ENCODE data around the gene FXYD5.

GRCh38 chr19:35160629-35161433, 6.3 kb downstream of the FXYD5 start:
- TF ChIP-seq, protein P1, sequence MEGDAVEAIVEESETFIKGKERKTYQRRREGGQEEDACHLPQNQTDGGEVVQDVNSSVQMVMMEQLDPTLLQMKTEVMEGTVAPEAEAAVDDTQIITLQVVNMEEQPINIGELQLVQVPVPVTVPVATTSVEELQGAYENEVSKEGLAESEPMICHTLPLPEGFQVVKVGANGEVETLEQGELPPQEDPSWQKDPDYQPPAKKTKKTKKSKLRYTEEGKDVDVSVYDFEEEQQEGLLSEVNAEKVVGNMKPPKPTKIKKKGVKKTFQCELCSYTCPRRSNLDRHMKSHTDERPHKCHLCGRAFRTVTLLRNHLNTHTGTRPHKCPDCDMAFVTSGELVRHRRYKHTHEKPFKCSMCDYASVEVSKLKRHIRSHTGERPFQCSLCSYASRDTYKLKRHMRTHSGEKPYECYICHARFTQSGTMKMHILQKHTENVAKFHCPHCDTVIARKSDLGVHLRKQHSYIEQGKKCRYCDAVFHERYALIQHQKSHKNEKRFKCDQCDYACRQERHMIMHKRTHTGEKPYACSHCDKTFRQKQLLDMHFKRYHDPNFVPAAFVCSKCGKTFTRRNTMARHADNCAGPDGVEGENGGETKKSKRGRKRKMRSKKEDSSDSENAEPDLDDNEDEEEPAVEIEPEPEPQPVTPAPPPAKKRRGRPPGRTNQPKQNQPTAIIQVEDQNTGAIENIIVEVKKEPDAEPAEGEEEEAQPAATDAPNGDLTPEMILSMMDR (IDR thresholded peaks at IDR 0.05; ENCODE audit: extremely low read depth in 1 of 2, insufficient read depth in 1 of 2, low read depth in 1 of 2, low read length in 2 of 2): no peak
- no peak for TF ChIP-seq MYC (IDR thresholded peaks at IDR 0.05; ENCODE audit: low read depth, low read length)
- TF ChIP-seq, protein P2, sequence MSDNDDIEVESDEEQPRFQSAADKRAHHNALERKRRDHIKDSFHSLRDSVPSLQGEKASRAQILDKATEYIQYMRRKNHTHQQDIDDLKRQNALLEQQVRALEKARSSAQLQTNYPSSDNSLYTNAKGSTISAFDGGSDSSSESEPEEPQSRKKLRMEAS (IDR thresholded peaks at IDR 0.05; ENCODE audit: insufficient read depth, insufficient read length): no peak
- no peak for TF ChIP-seq EZH2 (IDR thresholded peaks at IDR 0.05; ENCODE audit: borderline replicate concordance, low read depth, low read length, severe bottlenecking)
- no peak for TF ChIP-seq POLR2A (IDR thresholded peaks at IDR 0.05; ENCODE audit: low read depth, low read length)
- no peak for TF ChIP-seq JUN (IDR thresholded peaks at IDR 0.05; ENCODE audit: borderline replicate concordance, insufficient read depth, insufficient read length, low read depth)

All from endothelial cell of umbilical vein (primary cell).